HCEC 1CT (cell line): ENCODE measurements around the gene CLDN3.
"Not testable (repeated sequence)": the region's sequence is repeated elsewhere in the genome, so short reads cannot be mapped to it uniquely, and the experiment has no call there.

Experiments
- DNase-seq: peaks from one replicate; pipeline ENCODE4 v3.0.0-alpha.2; 2017

CLDN3 gene

GRCh38 chr7:73770002-73770859 lies at the start of gene CLDN3:
CLDN3 (minus strand) TSS chr7:73770270; CDS start chr7:73770049, 221 bp downstream.
- no peak for DNase-seq

- DNase-seq, result no peak
Observed at GRCh38 chr7:73817121-73817520, 47.1 kb upstream of the CLDN3 start.

- no peak for DNase-seq
Observed at GRCh38 chr7:73815436-73815835, 45.4 kb upstream of the CLDN3 start.

GRCh38 chr7:73812996-73813395 lies 42.9 kb upstream of the CLDN3 start:
- DNase-seq, result no peak

- peak; percentile 51 for DNase-seq
Observed at GRCh38 chr7:73811760-73812168, 41.7 kb upstream of the CLDN3 start.

- DNase-seq, result no peak
Observed at GRCh38 chr7:73810998-73811360, 40.9 kb upstream of the CLDN3 start.

- DNase-seq, result no peak
Observed at GRCh38 chr7:73809467-73809951, 39.4 kb upstream of the CLDN3 start.

- no peak for DNase-seq
Observed at GRCh38 chr7:73802459-73802858, 32.4 kb upstream of the CLDN3 start.

- DNase-seq, result no peak
Observed at GRCh38 chr7:73801577-73801976, 31.5 kb upstream of the CLDN3 start.

GRCh38 chr7:73799282-73800141 lies 29.4 kb upstream of the CLDN3 start:
- DNase-seq, result no peak

- not testable (repeated sequence) for DNase-seq
Observed at GRCh38 chr7:73797176-73797575, 27.1 kb upstream of the CLDN3 start.

GRCh38 chr7:73796656-73797055 lies 26.6 kb upstream of the CLDN3 start:
- not testable (repeated sequence) for DNase-seq

GRCh38 chr7:73795188-73795587 lies 25.1 kb upstream of the CLDN3 start:
- not testable (repeated sequence) for DNase-seq

- not testable (repeated sequence) for DNase-seq
Observed at GRCh38 chr7:73791170-73791690, 21.2 kb upstream of the CLDN3 start.

GRCh38 chr7:73789051-73789450 lies 19.0 kb upstream of the CLDN3 start:
- no peak for DNase-seq

GRCh38 chr7:73787786-73788048 lies 17.6 kb upstream of the CLDN3 start:
- DNase-seq, result not testable (repeated sequence)

- no peak for DNase-seq
Observed at GRCh38 chr7:73786588-73786987, 16.5 kb upstream of the CLDN3 start.

GRCh38 chr7:73779517-73779916 lies 9.4 kb upstream of the CLDN3 start:
- DNase-seq, result no peak

GRCh38 chr7:73778801-73779389 lies 8.8 kb upstream of the CLDN3 start:
- no peak for DNase-seq

- no peak for DNase-seq
Observed at GRCh38 chr7:73774923-73775322, 4.9 kb upstream of the CLDN3 start.

GRCh38 chr7:73773700-73774517 lies 3.8 kb upstream of the CLDN3 start:
- no peak for DNase-seq
